ENCODE measurements around the gene CEP170B.

DNA sequence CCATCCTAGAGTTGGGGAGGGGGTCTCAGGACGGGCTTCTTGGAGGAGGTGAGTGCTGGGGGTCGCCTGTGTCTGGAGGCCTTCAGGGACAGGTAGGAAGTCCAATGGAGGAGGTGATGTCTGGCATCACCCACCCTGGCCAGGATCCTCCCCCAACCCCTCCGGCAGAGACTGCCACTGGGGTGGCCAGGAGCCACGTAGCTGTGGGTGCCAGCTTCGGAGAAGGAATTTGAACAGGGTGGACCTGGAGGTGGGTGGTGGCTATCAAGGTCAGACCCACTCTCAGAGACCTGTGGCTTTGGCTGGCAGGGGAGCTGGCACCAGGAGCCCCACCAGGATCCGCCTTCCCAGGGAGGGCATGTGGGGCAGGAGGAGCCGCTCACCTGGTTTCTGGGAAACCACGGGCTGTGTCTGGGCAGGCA, 9.1 kb downstream of the CEP170B start:
- TF ChIP-seq CTCF (IDR thresholded peaks at IDR 0.05) (no peak), POLR2AphosphoS5 (IDR thresholded peaks at IDR 0.05) (no peak), EP300 (IDR thresholded peaks at IDR 0.05) (no peak), POLR2A (IDR thresholded peaks at IDR 0.05) (no peak)
